Mesodermal cell (in vitro differentiated cells): ENCODE measurements around the gene PIGX.
A peak's percentile ranks its signal among the peaks of the same experiment; 100 is the strongest.

Source experiments
- H3K27ac ChIP-seq: 2 replicates; pipeline ENCODE4 v1.7.0; 2013; ENCODE audit warnings: mild to moderate bottlenecking, low read depth, low read length, moderate library complexity; ENCODE audit not compliant: severe bottlenecking
- H3K36me3 ChIP-seq: 2 replicates; pipeline ENCODE4 v1.7.1; 2013; ENCODE audit warnings: mild to moderate bottlenecking, low read length, moderate library complexity; ENCODE audit not compliant: control insufficient read depth, insufficient read depth
- H3K4me1 ChIP-seq: one replicate; pipeline ENCODE4 v1.7.1; 2013; ENCODE audit warnings: mild to moderate bottlenecking, low read length; ENCODE audit not compliant: insufficient read depth, control insufficient read depth, poor library complexity, severe bottlenecking
- H3K4me3 ChIP-seq: 2 replicates; pipeline ENCODE4 v1.7.0; 2013; ENCODE audit warnings: low read length, control low read depth, mild to moderate bottlenecking; ENCODE audit not compliant: insufficient read depth, poor library complexity, severe bottlenecking; ENCODE audit errors: extremely low read depth
- H3K9me3 ChIP-seq: 2 replicates; pipeline ENCODE4 v1.7.1; 2013; ENCODE audit warnings: mild to moderate bottlenecking, low read length, moderate library complexity; ENCODE audit not compliant: control insufficient read depth
- WGBS, 2 experiments: methylation state at CpG; one replicate each; pipeline ENCODE4 v1.1.5; 2013; ENCODE audit warnings: missing lambda C conversion rate in 2 of 2; ENCODE audit not compliant: insufficient coverage in 2 of 2; 5-methylcytosine and 5-hydroxymethylcytosine counted together

Gene PIGX

DNA sequence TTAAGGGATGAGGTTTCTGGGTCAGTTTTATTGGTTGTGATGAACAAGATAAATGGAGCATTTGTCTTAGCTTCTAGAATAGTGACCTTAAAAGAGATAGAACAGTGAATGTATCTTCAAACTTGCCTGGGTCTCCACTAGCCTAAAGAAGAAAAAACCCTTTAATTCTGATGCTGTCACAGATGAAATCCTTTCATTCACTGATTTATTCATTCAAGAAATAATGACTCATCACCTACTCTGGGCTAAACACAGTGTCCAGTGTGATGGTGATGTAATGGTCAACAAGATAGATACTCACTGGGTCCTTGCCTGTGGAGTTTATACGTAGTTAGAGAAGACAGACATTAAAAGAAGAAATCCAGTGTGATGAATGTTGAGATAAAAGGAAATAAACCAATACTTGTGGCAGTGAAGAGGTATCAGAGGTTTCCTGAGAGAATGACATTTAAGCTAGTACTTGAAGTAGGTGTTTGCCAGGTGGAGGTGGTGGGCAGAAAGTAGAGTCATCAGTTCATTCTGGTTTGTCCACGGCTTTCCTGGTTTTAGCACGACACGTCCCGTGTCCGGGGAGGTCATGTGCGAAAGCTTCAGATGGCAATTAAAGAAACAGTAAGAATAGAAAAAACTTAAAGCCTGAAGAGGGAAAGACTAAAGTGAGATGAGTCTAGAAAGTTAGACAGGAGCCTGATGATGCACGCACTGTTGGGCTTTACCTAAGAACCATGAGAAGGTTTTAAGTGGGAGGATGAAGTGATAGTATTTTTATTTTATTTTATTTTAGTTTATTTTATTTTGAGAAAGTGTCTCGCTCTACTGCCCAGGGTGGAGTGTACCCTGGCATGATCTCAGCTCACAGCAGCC, 45.9 kb downstream of the PIGX start:
- H3K4me3 ChIP-seq = no peak overlapping the region
- no peak overlapping the region for H3K27ac ChIP-seq
- H3K36me3 ChIP-seq = peaks cover 80% of the 10 kb centered on the region
- peaks cover 37% of the 10 kb centered on the region for H3K9me3 ChIP-seq
- no peaks in the 10 kb centered on the region for H3K4me1 ChIP-seq
- WGBS, 2 experiments = 89 to 99% methylated on average over 7 of the region's 9 CpGs

DNA sequence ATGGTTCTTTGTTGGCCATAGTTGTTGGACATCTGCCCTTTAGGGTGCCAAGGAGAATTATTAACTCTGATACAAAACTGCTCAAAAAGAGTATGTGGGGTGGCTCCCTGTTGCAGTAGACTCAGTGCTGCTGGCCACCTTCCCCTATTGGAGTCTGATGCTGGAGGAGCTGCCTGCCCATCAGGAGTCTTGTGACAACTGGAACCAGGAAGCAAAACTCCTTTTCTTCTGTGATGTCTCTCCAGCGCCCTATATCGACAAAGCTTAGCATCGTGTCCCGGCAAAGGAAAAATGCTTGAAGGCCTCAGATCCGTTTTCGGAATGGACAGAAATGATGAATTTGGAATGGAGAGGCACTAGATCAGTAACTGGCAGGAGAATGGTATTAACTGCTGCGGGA, 51.0 kb downstream of the PIGX start:
- no peak overlapping the region for H3K4me3 ChIP-seq
- H3K4me1 ChIP-seq = no peaks in the 10 kb centered on the region
- H3K36me3 ChIP-seq = peaks cover 65% of the 10 kb centered on the region
- WGBS, 2 experiments = 93 to 96% methylated on average over 5 to 7 of the region's 7 CpGs
- peaks cover 18% of the 10 kb centered on the region for H3K9me3 ChIP-seq
- no peak overlapping the region for H3K27ac ChIP-seq

DNA sequence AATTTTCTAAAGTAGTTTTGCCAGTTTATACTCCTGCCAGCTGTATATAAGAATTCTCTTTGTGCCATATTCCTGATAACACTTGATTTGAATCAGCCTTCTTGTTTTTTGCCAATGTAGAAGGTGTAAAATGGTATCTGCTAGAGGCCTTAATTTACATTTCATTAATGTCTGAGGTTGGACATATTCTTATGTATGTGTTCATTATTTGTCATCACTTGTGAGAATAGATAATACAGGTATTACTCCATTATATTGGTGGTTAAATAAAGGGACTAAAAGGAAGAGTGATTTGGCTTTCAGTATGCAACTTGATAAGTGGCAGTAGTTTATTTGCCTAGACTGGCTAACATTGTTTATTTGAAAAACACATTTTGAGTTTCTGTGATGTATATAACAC, 53.3 kb downstream of the PIGX start:
- Histone ChIP-seq H3K9me3 (peaks cover 8% of the 10 kb centered on the region), H3K36me3 (peaks cover 61% of the 10 kb centered on the region), H3K4me1 (no peaks in the 10 kb centered on the region), H3K4me3 (no peak overlapping the region), H3K27ac (no peak overlapping the region)

DNA sequence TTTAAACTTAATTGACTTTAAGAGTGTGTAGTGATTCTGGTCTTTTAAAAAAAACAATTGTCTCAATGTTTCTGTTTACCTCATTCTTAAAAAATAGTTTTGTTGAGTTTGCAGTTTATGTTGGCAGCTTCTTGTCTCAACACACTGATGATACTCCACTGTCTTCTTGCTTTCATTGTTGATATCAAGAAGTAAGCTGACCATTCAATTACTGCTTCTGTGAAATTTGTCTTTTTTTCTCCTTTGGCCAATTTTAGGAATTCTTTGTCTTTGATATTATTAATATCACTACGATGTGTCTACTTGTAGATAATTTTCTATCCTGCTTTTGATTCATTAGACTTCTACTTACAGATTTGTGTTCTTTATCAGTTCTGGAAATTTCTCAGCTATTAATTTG, 58.9 kb downstream of the PIGX start:
- Histone ChIP-seq H3K4me3 (no peak overlapping the region), H3K9me3 (no peaks in the 10 kb centered on the region), H3K27ac (no peak overlapping the region), H3K4me1 (peaks cover 14% of the 10 kb centered on the region), H3K36me3 (peaks cover 33% of the 10 kb centered on the region)
- WGBS, 2 experiments = no CpG with 5 or more reads among the region's 1 CpG

DNA sequence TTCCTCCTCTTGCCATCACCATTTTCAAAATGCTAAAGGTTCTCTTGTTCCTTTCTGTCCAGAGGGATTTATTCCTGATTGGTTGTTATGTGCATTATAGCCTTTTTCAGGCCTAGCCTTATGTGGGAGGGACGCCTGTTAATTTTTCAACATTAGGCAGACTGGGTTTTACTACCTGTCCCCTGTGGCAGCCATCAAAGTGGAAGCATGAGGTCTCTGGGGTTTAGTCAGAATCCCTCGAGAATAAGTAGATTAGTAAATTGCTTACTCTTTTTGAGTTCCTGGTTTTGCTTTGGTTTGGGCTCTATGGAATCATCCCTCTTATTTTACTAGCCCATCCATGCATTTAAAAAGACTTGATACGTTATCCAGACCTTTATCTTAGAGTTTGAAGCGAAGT, 59.9 kb downstream of the PIGX start:
- H3K9me3 ChIP-seq = no peaks in the 10 kb centered on the region
- H3K4me3 ChIP-seq = no peak overlapping the region
- H3K4me1 ChIP-seq = peaks cover 14% of the 10 kb centered on the region
- no peak overlapping the region for H3K27ac ChIP-seq
- WGBS, 2 experiments = 92 to 94% methylated on average over 2 to 4 of the region's 4 CpGs
- peaks cover 31% of the 10 kb centered on the region for H3K36me3 ChIP-seq

DNA sequence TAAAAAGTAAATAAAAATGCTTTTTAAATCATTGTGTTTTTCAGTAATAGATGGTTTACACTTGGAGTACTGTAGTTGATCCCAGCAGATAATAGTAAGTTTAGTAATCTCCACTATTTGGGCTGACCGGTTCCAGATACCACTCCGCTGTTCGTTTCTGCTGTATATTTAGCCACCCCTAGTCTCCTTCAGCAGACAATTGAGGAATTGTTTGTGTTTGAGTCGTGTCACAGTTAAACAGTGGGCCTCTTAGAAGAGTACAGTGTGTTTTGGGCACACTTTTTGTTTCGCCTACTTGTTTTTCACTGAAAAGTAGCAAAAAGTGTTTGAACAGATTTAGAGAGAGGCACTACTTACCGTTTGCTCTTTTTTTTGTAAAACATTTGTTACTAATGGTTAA, 60.7 kb downstream of the PIGX start:
- Histone ChIP-seq H3K27ac (no peak overlapping the region), H3K9me3 (no peaks in the 10 kb centered on the region), H3K4me1 (peaks cover 20% of the 10 kb centered on the region), H3K36me3 (peaks cover 31% of the 10 kb centered on the region), H3K4me3 (no peak overlapping the region)
- WGBS, 2 experiments = 95% methylated on average over 4 of the region's 6 CpGs; no CpG with 5 or more reads in 1 of the 2 experiments

DNA sequence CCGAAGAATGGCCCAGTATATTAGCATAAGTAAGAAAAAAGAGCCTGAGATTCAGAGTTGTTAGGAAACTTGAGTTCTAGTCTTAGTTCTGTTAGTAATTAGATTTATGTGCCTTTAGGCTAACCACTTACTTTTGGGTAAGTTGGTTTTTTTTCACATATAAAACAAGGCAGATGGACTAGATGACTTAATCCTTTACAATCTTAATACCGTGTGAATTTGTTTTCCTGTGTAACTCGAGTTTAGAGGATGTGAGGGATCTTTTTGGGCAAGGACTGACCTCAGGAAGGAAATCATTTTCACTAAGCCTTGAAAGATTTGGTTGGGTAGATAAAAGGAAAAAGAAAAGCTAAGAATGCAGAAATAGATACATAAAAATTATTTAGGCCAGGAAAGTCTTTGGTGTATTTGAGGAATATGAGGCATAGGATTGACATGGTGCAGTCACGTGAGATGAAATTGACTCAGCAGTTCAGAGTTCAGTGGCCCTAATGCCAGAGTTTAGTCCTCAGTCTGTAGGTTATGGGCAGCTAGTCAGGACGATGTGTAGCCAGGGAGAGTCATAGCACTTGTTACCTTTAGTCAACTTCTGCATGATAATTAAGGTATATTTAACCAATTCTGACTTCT, 62.1 kb downstream of the PIGX start:
- 86 to 97% methylated on average over 2 to 4 of the region's 5 CpGs for WGBS, 2 experiments
- Histone ChIP-seq H3K36me3 (peaks cover 29% of the 10 kb centered on the region), H3K9me3 (no peaks in the 10 kb centered on the region), H3K4me3 (no peak overlapping the region), H3K4me1 (peaks cover 29% of the 10 kb centered on the region), H3K27ac (no peak overlapping the region)

DNA sequence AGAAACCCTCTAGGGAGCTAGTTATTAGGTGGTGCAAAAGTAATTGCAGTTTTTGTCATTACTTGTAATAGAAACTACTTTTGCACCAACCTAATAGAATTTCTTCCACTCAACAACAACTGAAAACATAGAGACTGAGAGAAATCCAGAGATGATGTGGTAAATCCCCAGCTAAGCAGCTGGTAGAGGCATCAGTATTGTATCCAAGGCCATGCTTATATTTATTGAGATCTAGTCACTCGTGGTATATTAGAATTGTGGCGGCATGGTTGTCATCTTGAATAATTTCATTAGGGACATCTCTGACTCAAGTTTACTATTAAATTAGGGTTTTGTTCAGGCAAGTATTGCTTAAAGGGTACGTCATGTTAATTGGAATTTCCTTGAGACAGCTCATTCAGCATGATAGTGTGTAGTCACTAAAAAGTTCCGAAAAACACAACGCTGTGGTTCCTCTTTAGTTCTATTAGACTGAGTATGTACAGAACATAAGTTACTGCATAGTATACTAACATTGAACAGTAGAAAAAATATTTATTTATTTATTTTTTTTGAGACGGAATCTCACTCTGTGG, 62.8 kb downstream of the PIGX start:
- Histone ChIP-seq H3K36me3 (peaks cover 31% of the 10 kb centered on the region), H3K9me3 (peaks cover 5% of the 10 kb centered on the region), H3K27ac (no peak overlapping the region), H3K4me1 (peaks cover 29% of the 10 kb centered on the region), H3K4me3 (no peak overlapping the region)
- 88% methylated on average over 4 of the region's 6 CpGs; no CpG with 5 or more reads in 1 of the 2 experiments for WGBS, 2 experiments

DNA sequence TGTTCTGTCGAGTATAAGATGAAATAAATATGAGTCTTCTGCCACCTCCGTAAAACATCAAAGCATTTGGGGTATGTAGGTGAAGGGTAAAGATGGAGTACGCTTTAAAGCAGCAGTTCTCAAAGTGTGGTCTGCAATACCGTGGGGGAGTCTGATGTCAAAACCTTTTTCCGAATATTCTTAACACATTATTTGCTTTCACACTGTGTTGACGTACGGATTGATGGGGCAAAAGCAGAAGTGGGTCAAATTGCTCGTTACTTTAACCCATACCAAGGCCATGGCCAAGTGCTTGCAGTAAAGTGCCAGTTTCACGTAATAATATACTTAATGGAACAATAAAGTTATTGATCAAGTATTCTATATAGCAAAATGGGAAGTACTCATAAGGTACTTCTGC, 63.8 kb downstream of the PIGX start:
- Histone ChIP-seq H3K36me3 (peaks cover 35% of the 10 kb centered on the region), H3K4me1 (peaks cover 29% of the 10 kb centered on the region), H3K9me3 (peaks cover 11% of the 10 kb centered on the region), H3K27ac (no peak overlapping the region), H3K4me3 (no peak overlapping the region)
- WGBS, 2 experiments = 100% methylated on average over 4 of the region's 9 CpGs

DNA sequence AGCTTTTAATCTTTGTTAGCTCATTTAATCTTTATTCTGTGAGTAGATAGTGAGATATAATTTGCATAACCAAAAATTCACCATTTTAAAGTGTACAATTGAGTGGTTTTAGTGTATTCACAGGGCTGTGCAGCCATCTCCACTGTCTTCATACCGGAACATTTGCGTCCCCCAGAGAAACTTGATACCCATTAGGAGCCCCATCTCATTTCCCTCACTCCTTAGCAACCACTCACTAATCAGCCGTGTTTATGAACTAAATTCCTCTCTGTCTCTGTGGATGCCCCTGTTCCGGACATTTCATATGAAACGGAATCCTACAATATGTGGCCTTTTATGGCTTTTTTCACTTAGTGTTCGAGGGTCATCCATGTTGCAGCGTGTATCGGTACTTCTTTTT, 65.7 kb downstream of the PIGX start:
- Histone ChIP-seq H3K9me3 (peaks cover 16% of the 10 kb centered on the region), H3K4me1 (peaks cover 20% of the 10 kb centered on the region), H3K36me3 (peaks cover 52% of the 10 kb centered on the region), H3K27ac (peak overlapping the region; percentile 91), H3K4me3 (no peak overlapping the region)
- 97% methylated on average over 3 to 4 of the region's 8 CpGs for WGBS, 2 experiments

DNA sequence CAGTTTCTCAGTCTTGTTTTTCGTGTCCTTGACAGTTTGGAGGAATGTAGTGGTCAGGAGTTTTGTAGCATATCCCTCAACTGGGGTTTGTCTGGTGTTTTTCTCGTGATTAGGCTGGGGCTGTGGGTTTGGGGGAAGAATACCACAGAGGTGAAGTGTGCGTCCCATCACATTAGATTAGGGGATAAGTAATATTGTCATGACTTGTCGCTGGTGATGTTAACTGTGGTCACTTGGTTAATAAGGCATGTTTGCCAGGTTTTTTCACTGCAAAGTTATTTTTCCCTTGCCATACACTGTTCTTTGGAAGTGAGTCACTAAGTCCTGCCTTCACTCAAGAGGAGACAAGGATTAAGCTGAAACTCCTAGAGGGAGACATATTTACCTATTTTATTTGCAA, 66.6 kb downstream of the PIGX start:
- Histone ChIP-seq H3K36me3 (peaks cover 61% of the 10 kb centered on the region), H3K27ac (peak overlapping the region; percentile 91), H3K4me3 (no peak overlapping the region), H3K9me3 (peaks cover 16% of the 10 kb centered on the region), H3K4me1 (peaks cover 14% of the 10 kb centered on the region)
- WGBS, 2 experiments = 90 to 94% methylated on average over 2 to 4 of the region's 4 CpGs
